NK-92 (cell line): ENCODE data around the gene SCYL1.

Experiments
- DNase-seq: peaks from one replicate; lab custom pipeline; 2025; ENCODE audit not compliant: unreplicated experiment; lab: John Stamatoyannopoulos, UW

Gene SCYL1

DNA sequence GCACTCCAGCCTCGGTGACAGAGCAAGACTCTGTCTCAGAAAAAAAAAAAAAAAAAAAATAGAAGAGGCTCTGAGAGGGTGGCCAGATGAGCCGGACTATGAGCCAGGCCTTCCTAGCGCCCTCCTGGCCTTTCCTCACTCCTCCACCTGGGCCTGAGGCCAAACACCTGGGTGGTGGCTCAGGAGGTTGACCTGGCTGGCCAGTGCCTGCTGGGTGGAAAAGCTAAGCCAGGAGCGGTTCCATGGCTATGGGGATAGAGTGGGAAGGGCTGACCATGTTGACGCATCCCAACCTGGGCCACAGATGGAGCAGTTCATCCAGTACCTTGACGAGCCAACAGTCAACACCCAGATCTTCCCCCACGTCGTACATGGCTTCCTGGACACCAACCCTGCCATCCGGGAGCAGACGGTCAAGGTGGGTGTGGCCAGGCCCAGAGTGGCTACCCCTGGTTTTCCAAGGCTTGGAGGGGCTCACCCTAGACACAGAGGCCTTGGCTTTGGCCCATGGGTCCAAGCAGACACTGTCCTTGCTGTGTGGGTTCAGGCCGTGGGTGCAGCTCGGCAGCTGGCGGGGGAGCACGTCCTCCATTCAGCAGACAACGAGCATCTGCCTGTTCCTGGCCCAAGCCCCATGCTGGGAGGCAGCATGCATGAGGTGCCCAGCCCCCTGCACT lies 7.6 kb downstream of the SCYL1 start:
- DNase-seq, result no peak

DNA sequence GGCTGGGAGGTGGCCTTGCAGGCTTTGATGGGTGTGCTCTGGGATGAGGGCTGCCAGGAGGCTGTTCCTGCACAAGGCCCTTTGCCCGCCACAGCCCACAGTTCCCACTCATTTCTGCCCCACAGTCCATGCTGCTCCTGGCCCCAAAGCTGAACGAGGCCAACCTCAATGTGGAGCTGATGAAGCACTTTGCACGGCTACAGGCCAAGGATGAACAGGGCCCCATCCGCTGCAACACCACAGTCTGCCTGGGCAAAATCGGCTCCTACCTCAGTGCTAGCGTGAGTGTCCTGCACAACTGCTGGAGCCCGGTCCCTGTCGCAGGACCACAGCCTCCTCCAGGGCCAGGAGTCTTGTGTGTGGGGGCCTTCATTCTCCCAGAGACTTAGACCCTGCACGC lies 10.2 kb downstream of the SCYL1 start:
- no peak for DNase-seq

DNA sequence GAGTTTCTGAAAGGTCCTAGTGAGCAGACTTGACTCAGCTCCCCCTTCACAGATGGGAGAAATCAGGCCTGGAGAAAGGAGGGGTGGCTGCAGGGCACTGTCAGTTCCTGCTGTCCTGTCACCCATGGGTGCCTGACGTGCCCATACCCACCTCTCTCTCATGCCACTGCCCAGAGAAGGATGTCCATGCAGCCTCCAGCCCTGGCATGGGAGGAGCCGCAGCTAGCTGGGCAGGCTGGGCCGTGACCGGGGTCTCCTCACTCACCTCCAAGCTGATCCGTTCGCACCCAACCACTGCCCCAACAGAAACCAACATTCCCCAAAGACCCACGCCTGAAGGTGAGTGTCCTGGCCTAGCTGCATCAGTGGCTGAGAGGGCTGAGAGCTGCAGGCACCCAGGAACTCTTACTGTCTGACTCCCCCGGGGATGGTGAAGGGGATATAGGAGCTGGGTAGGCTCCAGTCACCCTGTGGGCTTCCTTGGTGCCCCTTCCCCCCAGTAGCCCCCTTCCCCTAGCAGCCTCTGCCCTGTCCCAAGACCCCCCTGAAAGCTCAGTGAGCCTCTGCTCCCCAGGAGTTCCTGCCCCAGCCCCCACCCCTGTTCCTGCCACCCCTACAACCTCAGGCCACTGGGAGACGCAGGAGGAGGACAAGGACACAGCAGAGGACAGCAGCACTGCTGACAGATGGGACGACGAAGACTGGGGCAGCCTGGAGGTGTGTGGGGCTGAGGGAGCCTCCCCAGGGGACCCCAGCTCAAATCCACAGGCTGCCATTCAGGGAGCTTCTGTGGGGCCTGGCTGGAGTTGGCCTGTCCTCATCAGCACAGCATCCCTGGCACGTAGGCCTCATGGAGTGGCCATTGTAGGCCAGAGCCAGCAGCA lies 11.8 kb downstream of the SCYL1 start:
- DNase-seq, result no peak

DNA sequence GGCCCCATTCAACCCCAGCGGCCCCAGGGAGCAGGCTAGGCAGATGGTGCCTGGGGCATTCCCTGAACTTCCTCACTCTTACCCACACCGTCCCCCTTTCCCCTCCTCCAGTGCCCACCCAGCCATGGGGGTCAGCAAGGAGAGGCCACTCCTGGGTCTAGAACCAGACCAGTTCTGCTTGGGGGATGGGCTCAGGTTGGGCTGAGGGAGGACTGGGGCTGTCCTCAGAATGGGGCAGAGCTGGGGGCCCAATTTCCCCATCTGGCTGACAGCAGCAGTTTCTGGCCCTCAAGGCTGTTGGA lies 12.4 kb downstream of the SCYL1 start:
- no peak for DNase-seq

DNA sequence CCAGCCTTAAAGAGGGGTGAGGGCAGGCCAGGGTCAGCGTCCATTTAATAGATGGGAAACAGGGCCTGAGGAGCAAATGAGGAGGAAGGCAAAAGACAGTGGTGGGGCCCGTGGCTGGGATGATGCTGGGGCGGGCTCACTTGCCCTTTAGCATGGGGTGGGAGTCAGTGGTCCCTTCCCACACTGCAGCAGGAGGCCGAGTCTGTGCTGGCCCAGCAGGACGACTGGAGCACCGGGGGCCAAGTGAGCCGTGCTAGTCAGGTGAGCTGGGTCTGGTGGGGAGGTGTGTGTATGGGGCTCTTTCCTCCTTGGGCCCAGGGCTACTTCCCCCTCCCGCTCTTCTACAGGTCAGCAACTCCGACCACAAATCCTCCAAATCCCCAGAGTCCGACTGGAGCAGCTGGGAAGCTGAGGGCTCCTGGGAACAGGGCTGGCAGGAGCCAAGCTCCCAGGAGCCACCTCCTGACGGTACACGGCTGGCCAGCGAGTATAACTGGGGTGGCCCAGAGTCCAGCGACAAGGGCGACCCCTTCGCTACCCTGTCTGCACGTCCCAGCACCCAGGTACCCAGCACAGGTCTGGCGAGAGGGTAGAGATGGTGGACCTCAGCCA lies 12.8 kb downstream of the SCYL1 start:
- no peak for DNase-seq

DNA sequence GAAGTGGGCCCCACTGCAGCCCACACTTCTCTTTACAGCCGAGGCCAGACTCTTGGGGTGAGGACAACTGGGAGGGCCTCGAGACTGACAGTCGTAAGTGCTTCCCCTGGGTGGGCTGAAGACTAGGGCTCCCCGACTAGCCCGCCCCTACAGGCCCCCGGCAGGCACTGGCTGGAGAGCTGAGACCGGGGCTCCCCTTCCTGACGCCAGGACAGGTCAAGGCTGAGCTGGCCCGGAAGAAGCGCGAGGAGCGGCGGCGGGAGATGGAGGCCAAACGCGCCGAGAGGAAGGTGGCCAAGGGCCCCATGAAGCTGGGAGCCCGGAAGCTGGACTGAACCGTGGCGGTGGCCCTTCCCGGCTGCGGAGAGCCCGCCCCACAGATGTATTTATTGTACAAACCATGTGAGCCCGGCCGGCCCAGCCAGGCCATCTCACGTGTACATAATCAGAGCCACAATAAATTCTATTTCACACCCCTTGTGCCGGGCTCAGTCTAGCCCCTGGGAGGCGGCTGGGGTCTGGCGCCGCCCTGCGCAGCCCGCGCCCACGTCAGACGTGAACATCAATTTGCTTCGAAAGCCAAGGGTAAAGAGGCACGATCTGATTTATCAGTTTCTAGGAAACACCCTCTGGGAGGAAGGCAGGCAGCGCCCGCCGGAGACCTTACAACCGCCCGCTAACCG lies 13.5 kb downstream of the SCYL1 start:
- DNase-seq, result no peak

DNA sequence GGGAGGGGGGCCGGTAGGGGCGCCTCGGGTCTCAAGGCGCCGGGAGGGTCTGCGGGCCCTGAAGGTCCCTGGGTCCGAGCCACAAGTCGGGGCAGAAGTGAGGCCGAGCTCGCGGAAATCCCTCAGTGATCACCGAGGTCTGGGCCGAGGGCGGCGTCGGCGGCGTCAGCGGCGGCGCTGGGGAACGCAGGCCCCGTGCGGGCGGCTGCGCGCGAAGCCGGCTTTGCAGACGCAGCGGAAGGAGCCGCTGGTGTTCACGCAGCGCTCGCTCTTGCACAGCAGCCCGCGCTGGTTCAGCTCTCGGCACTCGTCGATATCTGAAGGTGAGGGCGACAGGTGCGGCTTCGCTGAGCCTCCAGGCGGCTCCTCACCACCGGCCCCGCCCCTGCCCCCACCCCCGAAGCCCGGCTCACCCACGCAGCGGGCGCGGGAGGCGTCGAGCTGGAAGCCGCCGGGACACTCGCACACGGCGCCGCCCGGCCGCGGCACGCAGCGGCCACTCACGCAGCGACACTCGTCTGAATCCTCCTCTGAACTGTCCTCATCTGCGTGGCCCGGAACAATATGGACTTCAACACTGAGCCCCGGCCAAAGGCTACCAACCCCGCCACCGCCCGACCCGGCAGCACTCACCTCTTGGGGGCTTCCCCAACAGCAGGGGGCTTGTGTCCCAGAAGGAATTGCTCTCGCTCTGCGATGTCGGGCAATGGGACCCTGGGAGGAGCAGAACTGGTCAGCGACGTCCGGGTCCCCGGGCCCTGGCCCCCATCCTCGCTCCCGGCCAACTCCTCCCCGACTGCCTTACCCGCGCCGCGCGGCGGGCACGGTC lies 14.2 kb downstream of the SCYL1 start:
- DNase-seq, result no peak

DNA sequence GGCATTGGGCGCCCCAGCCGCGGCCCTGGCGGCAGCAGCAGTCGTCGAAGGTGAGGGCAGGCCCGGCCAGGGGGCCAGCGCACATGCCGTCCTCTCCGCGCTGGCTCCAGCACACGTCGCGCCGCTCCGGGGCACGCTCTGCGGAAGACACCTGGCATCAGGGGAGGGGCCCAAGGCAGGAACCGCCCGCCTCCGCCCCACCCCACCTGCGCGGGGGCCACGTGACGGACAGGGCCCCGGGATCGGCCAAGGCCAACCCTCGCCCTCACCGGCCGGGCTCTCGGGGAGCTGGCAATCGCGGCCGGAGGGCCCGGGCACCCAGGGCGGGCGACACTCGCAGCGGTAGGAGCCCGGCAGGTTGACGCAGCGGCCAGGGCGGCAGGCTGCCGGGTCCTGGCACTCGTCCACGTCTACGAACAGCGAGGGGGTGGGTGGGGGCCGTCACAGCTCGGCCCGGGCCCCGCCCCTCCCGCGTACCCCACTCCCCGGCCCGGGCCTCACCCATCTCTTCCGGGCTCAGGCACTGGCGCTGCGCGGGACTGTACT lies 14.9 kb downstream of the SCYL1 start:
- no peak for DNase-seq

DNA sequence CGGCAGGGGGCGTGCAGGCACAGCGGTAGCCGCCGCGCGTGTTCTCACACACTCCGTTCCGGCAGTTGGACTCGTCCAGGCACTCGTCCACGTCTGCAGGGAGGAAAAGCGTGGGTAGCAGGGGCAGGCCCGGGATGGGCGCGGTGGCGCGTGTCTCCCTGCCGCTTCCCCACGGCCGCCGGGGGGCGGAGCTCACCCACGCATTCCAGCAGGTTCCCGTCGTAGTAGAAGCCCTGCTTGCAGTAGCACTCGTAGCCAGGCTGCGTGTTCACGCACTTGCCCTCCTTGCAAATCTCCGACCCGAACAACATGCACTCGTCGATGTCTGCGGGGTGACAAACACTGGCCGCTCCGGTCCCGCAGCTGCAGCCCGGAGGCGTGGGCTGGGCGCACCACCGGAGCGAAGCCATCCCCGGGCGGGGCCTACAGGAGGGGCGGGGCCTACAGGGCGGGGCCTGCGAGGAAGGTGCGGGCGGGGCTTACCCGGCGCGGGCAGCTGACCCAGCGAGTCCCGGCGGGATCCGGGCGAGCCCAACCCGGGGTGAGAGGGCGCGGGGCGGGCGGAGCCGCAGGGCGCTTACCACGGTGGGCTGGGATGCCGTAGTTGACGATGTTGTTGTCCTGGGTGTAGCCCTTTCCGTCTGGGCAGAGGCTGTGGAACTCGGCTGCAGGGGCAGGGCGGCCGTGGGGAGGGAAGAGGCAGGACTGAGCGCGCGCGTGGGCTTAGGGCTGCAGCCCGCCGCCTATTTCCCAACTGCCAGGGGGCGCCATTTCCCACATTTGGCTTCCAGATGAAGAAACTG lies 15.6 kb downstream of the SCYL1 start:
- no peak for DNase-seq

DNA sequence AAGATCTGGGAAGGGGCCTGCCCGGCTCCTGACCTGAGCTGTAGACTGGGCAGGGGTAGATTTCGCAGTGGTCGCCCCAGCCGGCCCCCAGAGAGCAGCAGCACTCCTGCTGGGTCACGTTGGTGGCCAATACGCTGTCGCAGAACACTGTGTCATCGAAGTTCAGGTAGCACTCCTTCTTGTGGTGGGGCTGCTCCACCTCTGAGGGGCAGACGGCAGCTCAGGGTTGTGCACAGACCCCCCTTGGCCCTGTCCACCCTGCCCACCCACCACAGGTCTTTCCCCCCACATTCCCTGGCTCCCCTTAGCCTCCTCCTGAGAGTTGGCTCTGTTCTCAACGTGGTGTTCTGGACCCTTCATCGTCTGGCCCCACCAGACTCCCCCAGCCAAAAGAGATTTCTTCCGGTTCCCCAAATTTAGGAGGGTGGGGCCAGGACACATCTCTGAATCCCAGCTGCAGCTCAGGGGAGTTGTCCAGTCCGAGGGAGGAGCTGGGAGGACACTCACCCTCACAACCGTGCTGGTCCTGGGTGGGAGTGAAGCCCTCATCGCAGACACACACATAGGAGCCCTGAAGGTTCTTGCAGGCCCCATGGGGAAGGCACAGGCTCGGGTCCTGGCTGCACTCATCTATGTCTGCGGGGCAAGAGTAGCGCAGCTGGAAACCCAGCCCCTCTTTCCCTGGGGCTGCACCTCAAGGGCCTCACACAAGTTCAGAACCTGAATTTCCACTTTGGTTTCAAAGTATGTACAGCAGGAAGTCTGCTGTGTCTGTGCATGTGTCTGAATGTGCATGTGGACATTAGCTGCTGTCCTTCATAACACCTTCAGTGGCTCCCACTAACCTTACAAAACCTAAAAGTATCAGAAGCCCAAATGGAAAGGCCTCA lies 16.5 kb downstream of the SCYL1 start:
- no peak for DNase-seq

DNA sequence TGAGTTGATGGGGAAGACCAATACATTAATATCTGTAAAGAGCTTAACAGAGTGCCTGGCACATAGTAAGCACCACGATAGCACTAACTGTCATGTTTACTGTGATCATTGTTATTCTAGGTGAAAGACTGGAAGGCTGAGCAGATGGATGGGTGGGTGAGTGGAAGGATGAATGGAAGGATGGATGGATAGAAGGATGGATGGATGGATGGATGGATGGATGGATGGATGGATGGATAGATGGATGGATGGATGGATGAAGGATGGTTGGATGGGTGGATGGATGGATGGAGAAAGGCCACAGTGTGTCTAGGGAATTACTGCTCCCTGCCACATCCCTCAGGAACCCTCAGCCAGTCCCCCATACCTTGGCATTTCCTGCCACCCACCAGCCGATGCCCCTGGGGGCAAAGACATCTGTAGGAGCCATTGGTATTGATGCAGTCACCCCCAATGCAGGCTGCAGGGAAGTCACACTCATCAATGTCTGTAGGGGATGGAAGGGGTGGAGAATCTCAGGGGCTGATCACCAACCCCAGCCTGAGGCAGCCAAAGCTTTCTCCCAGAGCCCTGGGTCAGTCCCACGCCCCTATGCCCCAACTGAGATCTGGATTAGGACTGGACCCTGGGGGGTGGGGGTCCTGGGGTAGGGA lies 18.0 kb downstream of the SCYL1 start:
- no peak for DNase-seq

DNA sequence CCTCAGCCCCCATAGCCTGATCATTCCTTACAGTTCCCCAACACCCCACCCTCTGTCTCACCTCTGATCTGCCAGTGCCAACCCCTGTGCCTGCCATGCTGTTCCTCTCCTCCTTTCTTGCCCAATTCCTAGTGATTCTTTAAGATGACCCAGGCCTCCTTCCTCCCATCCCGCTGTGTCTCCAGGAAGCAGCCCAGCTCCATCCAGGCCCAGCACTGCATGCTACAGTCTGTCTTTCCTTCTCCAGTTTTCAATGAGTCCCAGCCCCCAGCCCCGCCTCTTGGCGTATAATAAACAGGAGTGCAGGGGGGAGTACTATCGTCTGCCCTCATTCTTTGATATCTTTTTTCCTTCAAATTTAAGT lies 21.0 kb downstream of the SCYL1 start:
- no peak for DNase-seq

DNA sequence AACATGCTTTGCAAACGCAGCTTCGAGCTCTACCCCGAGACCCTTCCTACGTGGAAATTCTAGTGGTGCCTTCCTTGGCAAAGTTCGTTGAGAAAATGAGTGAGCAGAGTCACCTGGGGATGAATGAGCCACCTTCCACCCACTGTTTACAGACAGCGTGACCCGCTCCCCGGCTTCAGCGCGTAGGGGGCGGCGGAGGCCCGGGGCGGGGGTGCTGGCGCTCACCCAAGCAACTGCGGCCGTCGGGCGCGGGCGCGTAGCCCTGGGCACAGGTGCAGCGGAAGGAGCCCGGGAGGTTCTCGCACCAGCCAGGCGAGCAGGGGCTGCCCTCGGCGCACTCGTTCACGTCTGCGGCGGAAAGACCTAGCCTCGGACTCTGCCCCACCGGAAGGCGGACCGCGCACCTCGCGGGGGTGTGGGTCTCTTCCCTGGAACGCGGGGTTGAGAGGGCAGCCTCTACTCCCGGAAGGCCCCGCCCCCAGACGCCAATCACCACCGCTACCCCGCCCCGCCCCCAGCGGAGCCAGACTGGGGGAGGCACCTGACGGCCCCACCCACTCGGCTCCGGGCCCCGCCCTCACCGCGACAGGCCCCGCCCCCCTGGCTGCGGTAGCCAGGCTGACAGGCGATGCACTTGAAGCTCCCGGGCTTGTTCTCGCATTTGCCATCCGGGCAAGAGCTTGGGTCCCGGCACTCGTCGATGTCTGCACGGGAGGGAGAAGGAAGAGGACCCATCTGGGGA lies 21.5 kb downstream of the SCYL1 start:
- DNase-seq, result peak; percentile 81

DNA sequence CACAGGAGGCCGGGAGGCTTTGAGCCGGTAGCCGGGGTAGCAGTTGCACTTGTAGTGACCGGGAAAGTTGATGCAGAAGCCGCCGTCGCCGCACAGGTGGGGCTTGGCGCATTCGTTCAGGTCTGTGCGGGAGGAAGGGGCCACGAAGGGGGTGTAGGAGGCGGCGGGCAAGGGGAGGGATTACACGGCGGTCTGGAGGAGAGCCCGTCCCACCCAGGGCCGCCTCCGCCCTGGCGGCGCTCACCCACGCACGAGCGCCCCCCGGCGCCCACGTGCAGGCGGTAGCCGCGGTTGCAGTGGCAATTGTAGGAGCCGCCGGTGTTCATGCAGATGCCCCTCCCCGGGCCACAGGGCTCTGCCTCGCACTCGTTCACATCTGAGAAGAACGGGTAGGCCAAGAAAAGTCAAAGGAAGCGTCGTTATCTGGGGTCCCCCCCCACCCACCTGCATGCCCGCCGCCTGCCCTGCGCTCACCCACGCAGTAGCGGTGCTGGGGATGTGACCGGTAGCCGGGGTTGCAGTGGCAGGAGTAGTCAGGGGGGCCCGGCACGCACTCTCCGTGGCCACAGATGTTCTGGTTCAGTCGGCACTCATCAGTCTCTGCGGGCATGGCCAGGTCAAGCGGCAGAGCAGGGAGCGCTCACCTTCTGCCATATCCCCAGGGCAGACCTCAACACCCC lies 22.7 kb downstream of the SCYL1 start:
- DNase-seq, result no peak

DNA sequence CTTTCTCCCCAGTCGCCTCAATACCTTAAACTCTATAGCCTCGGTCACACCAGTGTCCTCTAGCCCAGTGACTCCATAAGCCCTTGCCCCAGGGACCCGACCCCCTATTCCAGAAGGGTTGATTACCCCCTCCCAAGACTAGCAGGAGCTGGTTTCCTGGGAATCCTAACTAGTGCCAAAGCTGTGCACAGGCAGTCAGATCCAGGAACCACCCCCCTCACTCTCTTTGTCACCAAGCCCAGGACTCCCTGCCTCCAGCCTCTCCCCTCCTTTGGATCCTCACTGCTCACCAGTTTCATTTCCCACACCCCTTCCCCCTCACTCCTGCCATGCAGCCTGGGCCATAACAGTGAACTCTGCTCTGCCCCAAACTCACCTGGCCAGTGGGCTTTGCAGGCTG lies 23.5 kb downstream of the SCYL1 start:
- DNase-seq, result no peak

DNA sequence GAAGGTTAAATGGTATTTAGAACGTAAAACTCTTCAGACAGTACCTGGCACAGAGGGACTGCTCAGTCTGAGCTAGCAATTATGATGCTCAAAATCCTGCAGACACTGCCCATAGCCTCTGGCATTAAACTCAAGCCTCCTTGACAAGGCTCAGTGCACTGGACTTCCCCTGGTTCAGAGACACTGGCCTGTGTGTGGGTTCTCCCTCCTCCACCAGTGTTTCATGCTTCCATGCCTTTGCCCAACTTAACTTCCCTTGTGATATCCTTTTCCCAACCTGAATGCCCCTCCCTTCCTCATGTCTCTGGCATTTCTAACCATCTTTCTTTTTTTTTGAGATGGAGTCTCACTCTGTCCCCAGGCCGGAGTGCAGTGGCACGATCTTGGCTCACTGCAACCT lies 24.2 kb downstream of the SCYL1 start:
- DNase-seq, result no peak
